Naive thymus-derived CD4-positive, alpha-beta T cell (primary cell): Measurements from ENCODE around the gene NAV2. TPM values are rescaled to one million over a fixed set of nuclear protein-coding genes. Genes with fewer than 3 reads are reported as not detected.

Source experiments
- ATAC-seq: fragments of 150-1000 bp; cut with Tn5 transposase; 2 replicates; pipeline ENCODE4 v1.10.0; 2021; ENCODE audit warnings: mild to moderate bottlenecking, moderate library complexity
- CTCF ChIA-PET: fragments of 350-600 bp; sonication (Branson Sonifier 250); formaldehyde crosslinking; loops from one replicate; lab custom pipeline; 2021; ENCODE audit warnings: antibody characterized with exemption; lab: Charles Lee
- POLR2A ChIA-PET: fragments of 350-600 bp; sonication (Branson Sonifier 250); formaldehyde crosslinking; loops from one replicate; lab custom pipeline; 2021; ENCODE audit warnings: antibody characterized with exemption, inconsistent platforms; lab: Charles Lee
- DNase-seq, 9 donors: peaks; one replicate each; pipeline versions ENCODE4 v3.0.0 to v3.0.0-alpha.2; 2020 to 2022; ENCODE audit warnings: mixed read lengths in 1 of 9
- H3K27ac ChIP-seq: one replicate; pipeline ENCODE4 v1.7.0; 2013; ENCODE audit warnings: mild to moderate bottlenecking, low read depth, low read length, moderate library complexity
- H3K27me3 ChIP-seq, 2 donors: one replicate each; pipeline ENCODE4 v1.7.0; 2013; ENCODE audit warnings: low read length in 2 of 2, mild to moderate bottlenecking in 2 of 2, moderate library complexity in 2 of 2; ENCODE audit not compliant: control insufficient read depth in 2 of 2, insufficient read depth in 2 of 2
- H3K36me3 ChIP-seq, 3 experiments: 1 replicate in 2 of 3; 2 replicates in 1 of 3; pipeline ENCODE4 v1.7.0; 2013; ENCODE audit warnings: low read length in 3 of 3, mild to moderate bottlenecking in 3 of 3, moderate library complexity in 1 of 3; ENCODE audit not compliant: insufficient read depth in 3 of 3, control insufficient read depth in 2 of 3
- H3K4me1 ChIP-seq, 2 donors: one replicate each; pipeline ENCODE4 v1.7.0; 2013; ENCODE audit warnings: low read length in 2 of 2, mild to moderate bottlenecking in 2 of 2, moderate library complexity in 1 of 2; ENCODE audit not compliant: control insufficient read depth in 2 of 2, insufficient read depth in 2 of 2
- H3K4me3 ChIP-seq: 2 replicates; pipeline ENCODE4 v1.7.0; 2013; ENCODE audit warnings: mild to moderate bottlenecking, low read length
- H3K9me3 ChIP-seq, 3 experiments: 1 replicate in 2 of 3; 2 replicates in 1 of 3; pipeline ENCODE4 v1.7.0; 2013; ENCODE audit warnings: low read length in 3 of 3; ENCODE audit not compliant: control insufficient read depth in 2 of 3
- H3K27ac Mint-ChIP-seq, 9 donors: one replicate each; pipeline ENCODE4 v1.8.0; 2020 to 2022; ENCODE audit warnings: mixed read lengths in 9 of 9, mild to moderate bottlenecking in 8 of 9, moderate library complexity in 5 of 9, inconsistent platforms in 2 of 9
- H3K27me3 Mint-ChIP-seq, 5 donors: one replicate each; pipeline ENCODE4 v1.8.0; 2021 to 2022; ENCODE audit warnings: mixed read lengths in 5 of 5, mild to moderate bottlenecking in 1 of 5
- H3K36me3 Mint-ChIP-seq, 5 donors: one replicate each; pipeline ENCODE4 v1.8.0; 2020 to 2022; ENCODE audit warnings: mixed read lengths in 5 of 5, mild to moderate bottlenecking in 3 of 5, inconsistent platforms in 1 of 5
- H3K4me1 Mint-ChIP-seq, 7 donors: one replicate each; pipeline ENCODE4 v1.8.0; 2020 to 2022; ENCODE audit warnings: mixed read lengths in 7 of 7, mild to moderate bottlenecking in 3 of 7, inconsistent platforms in 1 of 7
- H3K4me3 Mint-ChIP-seq, 10 donors: one replicate each; pipeline ENCODE4 v1.8.0; 2020 to 2022; ENCODE audit warnings: mild to moderate bottlenecking in 10 of 10, mixed read lengths in 10 of 10, moderate library complexity in 6 of 10, inconsistent platforms in 2 of 10
- H3K9me3 Mint-ChIP-seq, 11 donors: one replicate each; pipeline ENCODE4 v1.8.0; 2020 to 2022; ENCODE audit warnings: mixed read lengths in 11 of 11, mild to moderate bottlenecking in 4 of 11, inconsistent platforms in 1 of 11, moderate library complexity in 1 of 11
- intact Hi-C, 2 donors: fragments of 100-400 bp; cut with micrococcal nuclease; formaldehyde crosslinking; loops; one replicate each; pipeline ENCODE4 v1.15.1; 2023
- polyA plus RNA-seq, 2 donors: library from polyadenylated mRNA; unstranded; fragments of 300-500 nt; fragmentation: Illumina TruSeq; gene quantifications; one replicate each; pipeline ENCODE4 v1.2.3, GENCODE V29; 2021
- total RNA-seq, 6 experiments: library from RNA in 5 of 6; stranded (reverse) in 5 of 6; gene quantifications; 1 replicate in 5 of 6; 2 replicates in 1 of 6; pipeline ENCODE4 v1.2.3 and lab custom pipeline; 2021 to 2026

Gene NAV2
- total and polyA plus RNA-seq, 7 experiments from 2014 or later = 0.24 to 2.2 (median 0.48) TPM; not detected in 2

DNA sequence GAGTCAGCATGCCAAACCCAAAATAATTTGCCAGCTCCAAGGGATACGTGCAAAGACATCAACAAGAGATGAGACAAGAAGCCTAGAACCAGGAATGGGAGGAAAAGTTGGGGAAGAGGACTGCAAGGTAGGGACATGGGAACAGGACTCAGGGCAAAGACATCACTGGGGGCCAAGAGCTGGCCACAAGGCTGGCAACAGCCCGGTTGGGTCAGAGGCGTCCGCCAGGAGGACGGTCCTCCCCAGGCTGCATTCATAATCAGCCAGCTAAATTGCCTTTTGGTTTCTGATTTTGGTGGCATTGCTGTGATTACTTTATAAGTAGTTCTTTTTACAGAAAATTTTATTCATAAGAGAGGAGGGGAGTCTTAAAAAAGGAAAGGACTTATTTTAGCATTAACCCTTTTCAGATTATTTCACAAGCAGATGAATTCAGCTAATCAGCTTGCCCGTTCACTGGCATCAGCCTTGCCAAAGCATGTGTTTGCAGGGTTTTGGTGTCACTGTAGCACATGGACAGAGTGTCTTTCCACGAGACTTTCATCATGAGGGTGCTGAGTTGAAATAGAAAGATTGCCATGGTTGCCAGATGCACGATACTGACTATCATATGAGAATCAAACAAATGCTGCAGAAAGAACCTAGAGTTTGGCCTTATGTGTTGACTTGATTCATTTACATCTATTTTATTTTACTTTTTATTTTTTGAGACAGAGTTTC lies 23.2 kb upstream of the NAV2 start:
- Histone ChIP-seq H3K36me3 (no peaks in the 10 kb centered on the region), H3K4me3 (no peak overlapping the region), H3K9me3 (no peaks in the 10 kb centered on the region), H3K27ac (no peak overlapping the region), H3K27me3 (no peaks in the 10 kb centered on the region), H3K4me1 (no peaks in the 10 kb centered on the region)
- POLR2A ChIA-PET = no interaction called here
- DNase-seq (no peak), ATAC-seq (no peak)
- Mint-ChIP-seq H3K4me1 (no peaks in the 10 kb centered on the region), H3K36me3 (no peaks in the 10 kb centered on the region), H3K27me3 (peaks cover 0 to 17% (median 8%) of the 10 kb centered on the region in 5 donors), H3K4me3 (no peak overlapping the region), H3K9me3 (no peaks in the 10 kb centered on the region), H3K27ac (no peak overlapping the region)
- CTCF ChIA-PET = no interaction called here
- intact Hi-C loops = no loop called here

- POLR2A ChIA-PET = no interaction called here
- Mint-ChIP-seq H3K4me1 (no peaks in the 10 kb centered on the region), H3K27ac (no peak overlapping the region), H3K9me3 (no peaks in the 10 kb centered on the region), H3K36me3 (no peaks in the 10 kb centered on the region), H3K4me3 (no peak overlapping the region), H3K27me3 (peaks cover 0 to 17% (median 6%) of the 10 kb centered on the region in 5 donors)
- H3K36me3 ChIP-seq = no peaks in the 10 kb centered on the region
- no peak for ATAC-seq
- no peaks in the 10 kb centered on the region for H3K4me1 ChIP-seq
- H3K27me3 ChIP-seq = no peaks in the 10 kb centered on the region
- H3K4me3 ChIP-seq = no peak overlapping the region
- intact Hi-C loops = no loop called here
- CTCF ChIA-PET = no interaction called here
- DNase-seq = no peak
- H3K9me3 ChIP-seq = no peaks in the 10 kb centered on the region
- H3K27ac ChIP-seq = no peak overlapping the region
Measured at GRCh38 chr11:19690885-19691284, 21.8 kb upstream of the NAV2 start.

GRCh38 chr11:19691815-19692500 lies 20.7 kb upstream of the NAV2 start:
- no peak overlapping the region for H3K4me3 Mint-ChIP-seq
- DNase-seq = no peak
- peaks cover 0 to 10% (median 5%) of the 10 kb centered on the region in 5 donors for H3K27me3 Mint-ChIP-seq
- Histone ChIP-seq H3K4me3 (no peak overlapping the region), H3K36me3 (no peaks in the 10 kb centered on the region), H3K27me3 (no peaks in the 10 kb centered on the region), H3K4me1 (no peaks in the 10 kb centered on the region), H3K9me3 (no peaks in the 10 kb centered on the region), H3K27ac (no peak overlapping the region)
- ChIA-PET POLR2A (no interaction called here), CTCF (no interaction called here)
- no peaks in the 10 kb centered on the region for H3K4me1 Mint-ChIP-seq
- H3K9me3 Mint-ChIP-seq = peaks cover 0 to 1% (median 0%) of the 10 kb centered on the region in 11 donors
- intact Hi-C loops = no loop called here
- no peaks in the 10 kb centered on the region for H3K36me3 Mint-ChIP-seq
- no peak overlapping the region for H3K27ac Mint-ChIP-seq
- no peak for ATAC-seq

GRCh38 chr11:19693146-19693545 lies 19.5 kb upstream of the NAV2 start:
- POLR2A ChIA-PET = no interaction called here
- Histone ChIP-seq H3K36me3 (no peaks in the 10 kb centered on the region), H3K9me3 (no peaks in the 10 kb centered on the region), H3K27me3 (no peaks in the 10 kb centered on the region), H3K27ac (no peak overlapping the region), H3K4me1 (no peaks in the 10 kb centered on the region), H3K4me3 (no peak overlapping the region)
- CTCF ChIA-PET = no interaction called here
- Mint-ChIP-seq H3K4me3 (no peak overlapping the region), H3K4me1 (no peaks in the 10 kb centered on the region), H3K27me3 (peaks cover 0 to 17% (median 8%) of the 10 kb centered on the region in 5 donors), H3K27ac (no peak overlapping the region), H3K36me3 (no peaks in the 10 kb centered on the region), H3K9me3 (peaks cover 0 to 2% (median 0%) of the 10 kb centered on the region in 11 donors)
- no peak for ATAC-seq
- DNase-seq = no peak
- intact Hi-C loops = no loop called here

DNA sequence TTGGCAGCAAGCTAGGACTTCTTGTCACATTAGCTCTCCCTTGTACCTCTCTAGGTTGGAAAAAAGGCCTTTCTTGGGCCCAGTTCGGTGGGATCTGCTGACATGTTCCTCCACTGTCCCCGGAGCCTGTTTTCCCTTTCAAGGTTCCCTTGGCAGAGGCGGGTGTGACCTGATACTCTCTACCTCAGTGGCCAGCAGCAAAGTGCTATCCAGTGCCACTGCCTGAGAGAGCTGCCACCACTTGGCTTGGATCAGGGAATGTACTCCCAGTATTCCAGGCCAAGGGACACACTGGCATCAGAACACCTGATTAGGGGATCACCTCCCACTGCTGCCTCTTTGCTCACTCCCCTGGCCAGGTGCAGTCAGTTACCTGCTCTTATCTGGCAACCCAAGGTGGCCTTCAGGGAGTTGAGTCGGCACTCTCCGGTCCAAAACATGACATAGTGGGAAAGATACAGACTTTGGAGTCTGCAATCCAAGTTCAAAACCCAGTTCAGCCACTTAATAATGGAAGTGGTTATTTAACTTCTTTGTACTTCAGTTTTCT lies 17.8 kb upstream of the NAV2 start:
- ChIA-PET CTCF (interaction anchor here (0.9 kb wide), 1 partner anchor 11 kb away, joined by 4 read pairs; no protein-coding TSS in a partner anchor), POLR2A (no interaction called here)
- no peak overlapping the region for H3K4me3 ChIP-seq
- no peaks in the 10 kb centered on the region for H3K36me3 ChIP-seq
- intact Hi-C loops = no loop called here
- DNase-seq (no peak), ATAC-seq (no peak)
- H3K27me3 ChIP-seq = no peaks in the 10 kb centered on the region
- H3K4me1 ChIP-seq = no peaks in the 10 kb centered on the region
- Mint-ChIP-seq H3K4me3 (no peak overlapping the region), H3K27me3 (peaks cover 0 to 19% (median 10%) of the 10 kb centered on the region in 5 donors), H3K27ac (no peak overlapping the region), H3K9me3 (peaks cover 0 to 2% (median 0%) of the 10 kb centered on the region in 11 donors), H3K36me3 (no peaks in the 10 kb centered on the region), H3K4me1 (no peaks in the 10 kb centered on the region)
- no peak overlapping the region for H3K27ac ChIP-seq
- H3K9me3 ChIP-seq = no peaks in the 10 kb centered on the region

DNA sequence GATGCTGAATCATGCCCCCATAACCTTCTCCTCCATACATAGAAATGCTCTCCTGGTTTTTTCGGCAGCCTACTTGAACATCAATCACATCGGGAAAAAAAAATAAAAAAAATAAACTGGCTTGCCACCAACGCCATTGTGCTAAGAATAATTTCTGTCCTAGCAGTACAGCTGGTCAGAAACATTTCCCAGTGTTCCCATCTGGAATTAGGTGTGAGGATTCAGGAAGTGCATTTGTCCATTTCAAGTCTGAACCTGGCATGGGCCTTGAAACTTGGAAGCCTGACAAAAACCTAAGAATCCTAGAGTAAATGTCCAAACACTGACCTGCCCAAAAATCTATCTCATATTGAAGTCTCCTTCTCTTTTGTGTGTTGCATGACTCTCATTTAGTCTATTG lies 16.6 kb upstream of the NAV2 start:
- CTCF ChIA-PET = no interaction called here

More for the DNA sequence above, 16.6 kb upstream of the NAV2 start:
- intact Hi-C loops = no loop called here
- POLR2A ChIA-PET = no interaction called here
- Histone ChIP-seq H3K27ac (no peak overlapping the region), H3K27me3 (no peaks in the 10 kb centered on the region), H3K36me3 (no peaks in the 10 kb centered on the region), H3K4me1 (no peaks in the 10 kb centered on the region), H3K9me3 (no peaks in the 10 kb centered on the region), H3K4me3 (no peak overlapping the region)
- DNase-seq = no peak
- no peaks in the 10 kb centered on the region for H3K4me1 Mint-ChIP-seq
- H3K27me3 Mint-ChIP-seq = peaks cover 0 to 16% (median 7%) of the 10 kb centered on the region in 5 donors
- no peak overlapping the region for H3K4me3 Mint-ChIP-seq
- H3K27ac Mint-ChIP-seq = no peak overlapping the region
- H3K36me3 Mint-ChIP-seq = no peaks in the 10 kb centered on the region
- ATAC-seq = no peak
- H3K9me3 Mint-ChIP-seq = peaks cover 0 to 2% (median 0%) of the 10 kb centered on the region in 11 donors
